Mononuclear cell (primary cell): Measurements from ENCODE around the gene EFEMP2. TPM values are rescaled to one million over a fixed set of nuclear protein-coding genes. Genes with fewer than 3 reads are reported as not detected.
"Not testable (repeated sequence)": the region's sequence is repeated elsewhere in the genome, so short reads cannot be mapped to it uniquely, and the experiment has no call there.

ENCODE experiments used
- H3K27me3 ChIP-seq: 2 replicates; pipeline ENCODE4 v1.6.0; 2011; ENCODE audit warnings: low read length, control low read depth; ENCODE audit not compliant: insufficient read depth
- H3K4me1 ChIP-seq: 2 replicates; pipeline ENCODE4 v1.5.1; 2011; ENCODE audit warnings: mild to moderate bottlenecking, low read length, control low read depth; ENCODE audit not compliant: insufficient read depth
- H3K4me3 ChIP-seq: 2 replicates; pipeline ENCODE4 v1.5.1; 2011; ENCODE audit warnings: mild to moderate bottlenecking, low read length, moderate library complexity
- H3K9me3 ChIP-seq: 2 replicates; pipeline ENCODE4 v1.5.1; 2011; ENCODE audit warnings: low read depth, mild to moderate bottlenecking, control low read depth, low read length
- total RNA-seq: library from RNA; depleted of rRNA; stranded (reverse); fragments of >200 nt; gene quantifications from one replicate; pipeline ENCODE4 v1.2.3, GENCODE V29; 2012

Gene EFEMP2
- total RNA-seq, 1 donor: 1.3 TPM

GRCh38 chr11:65892661-65893317 is 20.2 kb upstream of the EFEMP2 start:
- H3K4me3 ChIP-seq: no peak overlapping the region
- H3K4me1 ChIP-seq: peaks cover 65% of the 10 kb centered on the region
- no peaks in the 10 kb centered on the region for H3K27me3 ChIP-seq
- H3K9me3 ChIP-seq: no peaks in the 10 kb centered on the region

- H3K4me3 ChIP-seq: peak overlapping the region; percentile 58
- H3K9me3 ChIP-seq, H3K27me3 ChIP-seq: not testable (repeated sequence)
- H3K4me1 ChIP-seq: peaks cover 72% of the 10 kb centered on the region
Measured at GRCh38 chr11:65892137-65892540, 19.5 kb upstream of the EFEMP2 start.

- H3K4me1 ChIP-seq: peaks cover 77% of the 10 kb centered on the region
- H3K27me3 ChIP-seq: no peaks in the 10 kb centered on the region
- H3K9me3 ChIP-seq: no peaks in the 10 kb centered on the region
- H3K4me3 ChIP-seq: peak overlapping the region; percentile 58
Measured at GRCh38 chr11:65891219-65892136, 18.9 kb upstream of the EFEMP2 start.

- Histone ChIP-seq H3K27me3 (no peaks in the 10 kb centered on the region), H3K9me3 (no peaks in the 10 kb centered on the region), H3K4me3 (peak within 1 kb of the TSS; percentile 58), H3K4me1 (peaks cover 77% of the 10 kb centered on the region)
Measured at GRCh38 chr11:65890324-65891218, 18.0 kb upstream of the EFEMP2 start, which contains the start of gene CCDC85B. Gene CCDC85B (plus strand): TSS chr11:65890673. CDS start chr11:65890784, 111 bp downstream.

- Histone ChIP-seq H3K4me1 (peaks cover 67% of the 10 kb centered on the region), H3K27me3 (no peaks in the 10 kb centered on the region), H3K9me3 (no peaks in the 10 kb centered on the region), H3K4me3 (peak within 1 kb of the TSS; percentile 71)
Measured at GRCh38 chr11:65888163-65888814, 15.7 kb upstream of the EFEMP2 start, which contains the start of gene FIBP. Gene FIBP (minus strand): TSS chr11:65888471. CDS start chr11:65888418, 53 bp downstream.

GRCh38 chr11:65887723-65888162 is 15.1 kb upstream of the EFEMP2 start:
- peak overlapping the region; percentile 71 for H3K4me3 ChIP-seq
- no peaks in the 10 kb centered on the region for H3K27me3 ChIP-seq
- peaks cover 61% of the 10 kb centered on the region for H3K4me1 ChIP-seq
- H3K9me3 ChIP-seq: no peaks in the 10 kb centered on the region

- no peaks in the 10 kb centered on the region for H3K9me3 ChIP-seq
- peak overlapping the region; percentile 71 for H3K4me3 ChIP-seq
- no peaks in the 10 kb centered on the region for H3K27me3 ChIP-seq
- H3K4me1 ChIP-seq: peaks cover 55% of the 10 kb centered on the region
Measured at GRCh38 chr11:65886826-65887722, 14.5 kb upstream of the EFEMP2 start.

GRCh38 chr11:65885808-65886536 is 13.4 kb upstream of the EFEMP2 start:
- Histone ChIP-seq H3K27me3 (no peaks in the 10 kb centered on the region), H3K4me3 (no peak overlapping the region), H3K4me1 (peaks cover 48% of the 10 kb centered on the region), H3K9me3 (no peaks in the 10 kb centered on the region)

- no peaks in the 10 kb centered on the region for H3K9me3 ChIP-seq
- peaks cover 47% of the 10 kb centered on the region for H3K4me1 ChIP-seq
- H3K27me3 ChIP-seq: no peaks in the 10 kb centered on the region
- no peak overlapping the region for H3K4me3 ChIP-seq
Measured at GRCh38 chr11:65885231-65885630, 12.6 kb upstream of the EFEMP2 start.

- no peaks in the 10 kb centered on the region for H3K9me3 ChIP-seq
- no peaks in the 10 kb centered on the region for H3K27me3 ChIP-seq
- peaks cover 47% of the 10 kb centered on the region for H3K4me1 ChIP-seq
- H3K4me3 ChIP-seq: no peak overlapping the region
Measured at GRCh38 chr11:65884716-65885092, 12.1 kb upstream of the EFEMP2 start.

GRCh38 chr11:65883786-65884715 is 11.5 kb upstream of the EFEMP2 start:
- no peaks in the 10 kb centered on the region for H3K9me3 ChIP-seq
- no peak overlapping the region for H3K4me3 ChIP-seq
- H3K27me3 ChIP-seq: no peaks in the 10 kb centered on the region
- H3K4me1 ChIP-seq: peaks cover 47% of the 10 kb centered on the region

GRCh38 chr11:65883058-65883761 is 10.6 kb upstream of the EFEMP2 start:
- no peaks in the 10 kb centered on the region for H3K27me3 ChIP-seq
- no peak overlapping the region for H3K4me3 ChIP-seq
- peaks cover 45% of the 10 kb centered on the region for H3K4me1 ChIP-seq
- no peaks in the 10 kb centered on the region for H3K9me3 ChIP-seq
